Putamen (tissue), 1 donor: ENCODE measurements around the gene KDM3A.

ENCODE experiments used
- DNase-seq: peaks from one replicate; pipeline ENCODE4 v3.0.0-alpha.2; 2016; ENCODE audit warnings: low spot score

KDM3A gene

GRCh38 chr2:86513948-86514660, 72.9 kb downstream of the KDM3A start:
- no peak for DNase-seq

- peak; percentile 39 for DNase-seq
These were observed 77.3 kb downstream of the KDM3A start for GRCh38 chr2:86518481-86518880.

GRCh38 chr2:86519349-86519748, 78.2 kb downstream of the KDM3A start:
- DNase-seq = no peak

- DNase-seq = no peak
These were observed 79.0 kb downstream of the KDM3A start for GRCh38 chr2:86520153-86520552.

GRCh38 chr2:86521922-86522321, 80.8 kb downstream of the KDM3A start:
- DNase-seq = peak; percentile 77

- DNase-seq = peak; percentile 74
These were observed 81.5 kb downstream of the KDM3A start for GRCh38 chr2:86522711-86523110.

- DNase-seq = peak; percentile 63
These were observed 82.3 kb downstream of the KDM3A start for GRCh38 chr2:86523491-86523890.

GRCh38 chr2:86525421-86526340, 84.5 kb downstream of the KDM3A start:
- no peak for DNase-seq

GRCh38 chr2:86533589-86533988, 92.4 kb downstream of the KDM3A start:
- DNase-seq = no peak

- DNase-seq = no peak
These were observed 100.2 kb downstream of the KDM3A start for GRCh38 chr2:86541334-86541733.
